Kidney (tissue), 14 donors: Measurements from ENCODE around the gene PRR7. TPM values are rescaled to one million over a fixed set of nuclear protein-coding genes. Genes with fewer than 3 reads are reported as not detected.

Experiments
- DNase-seq, 5 donors: peaks; one replicate each; pipeline ENCODE4 v3.0.0-alpha.2; 2013 to 2020
- FAIRE-seq: peaks from 2 replicates; lab custom pipeline; 2012; peaks lifted over from hg19 to GRCh38; lab: Jason Lieb, UNC
- H3K27ac ChIP-seq, 2 donors: one replicate each; pipeline ENCODE4 v1.7.0; 2013; ENCODE audit warnings: low read depth in 2 of 2, low read length in 2 of 2, inconsistent platforms in 1 of 2
- H3K27me3 ChIP-seq: one replicate; pipeline ENCODE4 v1.7.1; 2013; ENCODE audit warnings: low read length, inconsistent platforms; ENCODE audit not compliant: control insufficient read depth, insufficient read depth
- H3K36me3 ChIP-seq, 3 donors: one replicate each; pipeline versions ENCODE4 v1.7.0 to v1.7.1; 2013; ENCODE audit warnings: low read length in 3 of 3, control low read depth in 1 of 3, inconsistent platforms in 1 of 3; ENCODE audit not compliant: insufficient read depth in 3 of 3, control insufficient read depth in 2 of 3
- H3K4me1 ChIP-seq, 3 donors: one replicate each; pipeline versions ENCODE4 v1.7.0 to v1.7.1; 2013; ENCODE audit warnings: low read length in 3 of 3, inconsistent platforms in 1 of 3, low read depth in 1 of 3; ENCODE audit not compliant: control insufficient read depth in 2 of 3, insufficient read depth in 2 of 3
- H3K4me3 ChIP-seq, 3 donors: one replicate each; pipeline versions ENCODE4 v1.7.0 to v1.8.1; 2013; ENCODE audit warnings: low read length in 3 of 3, control low read depth in 1 of 3, inconsistent platforms in 1 of 3
- H3K9ac ChIP-seq, 3 donors: one replicate each; pipeline versions ENCODE4 v1.7.0 to v1.7.1; 2013; ENCODE audit warnings: low read length in 3 of 3, control low read depth in 1 of 3, inconsistent platforms in 1 of 3
- H3K9me3 ChIP-seq, 3 donors: one replicate each; pipeline versions ENCODE4 v1.7.0 to v1.7.1; 2013; ENCODE audit warnings: low read length in 3 of 3, control low read depth in 1 of 3, inconsistent platforms in 1 of 3; ENCODE audit not compliant: control insufficient read depth in 2 of 3, insufficient read depth in 1 of 3
- CTCF ChIP-seq: IDR thresholded peaks from 3 replicates; pipeline ENCODE4 v1.5.1; 2012; ENCODE audit warnings: mild to moderate bottlenecking, moderate library complexity, borderline replicate concordance; ENCODE audit not compliant: insufficient read depth; ENCODE audit errors: extremely low read depth
- intact Hi-C: fragments of 100-400 bp; cut with DNase I; formaldehyde crosslinking; loops from one replicate; pipeline ENCODE4 v1.11.1; 2022
- polyA plus RNA-seq: library from polyadenylated mRNA; stranded (reverse); fragments of 350-450 nt; fragmentation: Illumina TruSeq; extraction: RNeasy Lipid Tissue Mini Kit (QIAGEN cat#74804); gene quantifications from one replicate; pipeline ENCODE4 v1.2.3, GENCODE V29; 2014; ENCODE audit warnings: low read depth, low replicate concordance; ENCODE audit not compliant: insufficient read depth
- total RNA-seq: library from RNA; stranded (reverse); fragmentation: NEBNext Ultra II Directional; extraction: Animal tissue kit (Norgen Biotek cat#: 25700); gene quantifications from one replicate; pipeline ENCODE4 v1.2.1, GENCODE V29; 2021
- donor health status: control.
- donor health status: control.
- donor health status: control.
- donor health status: control.
- donor health status: control.
- donor health status: DM: yes; HTN: yes; CAD: no.
- donor health status: Normal renal cell carcinoma (clear cell type).

Gene PRR7
- total and polyA plus RNA-seq, 2 donors from 2014 or later, result 1.6 to 5.5 TPM

- TF ChIP-seq CTCF, result peak; percentile 11
- no peak overlapping the region for H3K4me3 ChIP-seq
- intact Hi-C loops, result no loop called here
- H3K27ac ChIP-seq, result peak overlapping the region; percentile 43 to 91
- H3K36me3 ChIP-seq, result no peaks in the 10 kb centered on the region
- FAIRE-seq (no peak), DNase-seq (peak; percentile 70 to 92 (median 88))
- H3K9me3 ChIP-seq, result no peaks in the 10 kb centered on the region
- H3K27me3 ChIP-seq, result no peaks in the 10 kb centered on the region
- peaks cover 0 to 14% (median under 1%) of the 10 kb centered on the region in 3 donors for H3K4me1 ChIP-seq
- H3K9ac ChIP-seq, result no peak overlapping the region
These were observed 48.0 kb downstream of the PRR7 start for GRCh38 chr5:177494346-177495195.

- FAIRE-seq, result no peak
- H3K27ac ChIP-seq, result peak overlapping the region; percentile 43 to 91
These were observed 48.8 kb downstream of the PRR7 start for GRCh38 chr5:177495243-177496060.

GRCh38 chr5:177496070-177496726 is 49.6 kb downstream of the PRR7 start:
- H3K9me3 ChIP-seq, result no peaks in the 10 kb centered on the region
- peak overlapping the region in 1 of 3 donors; percentile 46 for H3K9ac ChIP-seq
- peak overlapping the region; percentile 86 to 91 for H3K27ac ChIP-seq
- H3K36me3 ChIP-seq, result no peaks in the 10 kb centered on the region
- peak overlapping the region; percentile 19 to 49 (median 46) for H3K4me3 ChIP-seq
- no peaks in the 10 kb centered on the region for H3K27me3 ChIP-seq
- DNase-seq (peak in 3 of 5 donors; percentile 46 to 70 (median 56)), FAIRE-seq (no peak)
- TF ChIP-seq CTCF, result no peak
- H3K4me1 ChIP-seq, result peaks cover 0 to 14% (median 3%) of the 10 kb centered on the region in 3 donors
- intact Hi-C loops, result no loop called here

More at GRCh38 chr5:177495243-177496060, 48.8 kb downstream of the PRR7 start:
- intact Hi-C loops, result no loop called here
- H3K9ac ChIP-seq, result peak overlapping the region in 1 of 3 donors; percentile 46
- peak; percentile 80 to 95 (median 87) for DNase-seq
- no peaks in the 10 kb centered on the region for H3K27me3 ChIP-seq
- H3K4me3 ChIP-seq, result peak overlapping the region in 2 of 3 donors; percentile 36 to 49
- no peaks in the 10 kb centered on the region for H3K9me3 ChIP-seq
- no peaks in the 10 kb centered on the region for H3K36me3 ChIP-seq
- no peak for TF ChIP-seq CTCF
- H3K4me1 ChIP-seq, result peaks cover 0 to 14% (median 3%) of the 10 kb centered on the region in 3 donors
